Stimulated activated CD4-positive, alpha-beta T cell treated with anti-CD3 and anti-CD28 coated beads, Interleukin-12 subunit alpha, Interleukin-12 subunit beta, amount 100 ng/mL, for 48 hours (primary cell): ENCODE results near the gene UTS2B.
"Not testable (repeated sequence)": the region's sequence is repeated elsewhere in the genome, so short reads cannot be mapped to it uniquely, and the experiment has no call there.

Experiments
- DNase-seq, 3 donors: peaks; one replicate each; pipeline ENCODE4 v3.0.0-alpha.2; 2020; ENCODE audit warnings: low read depth in 2 of 3, low spot score in 1 of 3

UTS2B gene

GRCh38 chr3:191282251-191283185, 47.8 kb downstream of the UTS2B start:
- no peak for DNase-seq

- DNase-seq: no peak
Observed at GRCh38 chr3:191280882-191281281, 49.4 kb downstream of the UTS2B start.

- no peak for DNase-seq
Observed at GRCh38 chr3:191280111-191280510, 50.2 kb downstream of the UTS2B start.

- DNase-seq: no peak
Observed at GRCh38 chr3:191275751-191276150, 54.6 kb downstream of the UTS2B start.

- DNase-seq: not testable (repeated sequence)
Observed at GRCh38 chr3:191275244-191275643, 55.1 kb downstream of the UTS2B start.

- DNase-seq: no peak
Observed at GRCh38 chr3:191269289-191270085, 60.8 kb downstream of the UTS2B start.

GRCh38 chr3:191268737-191269136, 61.6 kb downstream of the UTS2B start:
- DNase-seq: no peak

- DNase-seq: no peak
Observed at GRCh38 chr3:191263850-191264249, 66.5 kb downstream of the UTS2B start.

- DNase-seq: no peak
Observed at GRCh38 chr3:191263365-191263764, 67.0 kb downstream of the UTS2B start.

GRCh38 chr3:191262650-191263049, 67.7 kb downstream of the UTS2B start:
- no peak for DNase-seq

- no peak for DNase-seq
Observed at GRCh38 chr3:191261304-191261638, 69.1 kb downstream of the UTS2B start.

GRCh38 chr3:191260431-191261303, 69.7 kb downstream of the UTS2B start:
- no peak for DNase-seq

GRCh38 chr3:191259486-191259885, 70.8 kb downstream of the UTS2B start:
- no peak for DNase-seq

GRCh38 chr3:191257286-191257685, 73.0 kb downstream of the UTS2B start:
- no peak for DNase-seq

GRCh38 chr3:191256405-191256804, 73.9 kb downstream of the UTS2B start:
- DNase-seq: no peak

- no peak for DNase-seq
Observed at GRCh38 chr3:191255156-191255555, 75.2 kb downstream of the UTS2B start.

GRCh38 chr3:191254098-191254873, 76.0 kb downstream of the UTS2B start:
- DNase-seq: no peak

GRCh38 chr3:191253089-191253799, 77.1 kb downstream of the UTS2B start:
- DNase-seq: no peak

- DNase-seq: no peak
Observed at GRCh38 chr3:191246630-191247029, 83.7 kb downstream of the UTS2B start.

- not testable (repeated sequence) for DNase-seq
Observed at GRCh38 chr3:191246034-191246433, 84.3 kb downstream of the UTS2B start.
